MM.1S (cell line): ENCODE data around the gene NUAK1.

Experiments used
- CTCF ChIP-seq: fragments of 300-600 bp; sonication (generic); IDR thresholded peaks from 2 replicates; pipeline ENCODE4 v1.5.1; 2016; ENCODE audit warnings: antibody characterized with exemption, low read length, mixed read lengths
- EZH2 ChIP-seq: fragments of 300-600 bp; sonication (generic); optimal IDR thresholded peaks from 2 replicates; pipeline ENCODE3; 2017; ENCODE audit warnings: low read depth, mild to moderate bottlenecking, antibody characterized with exemption, low read length, mixed read lengths
- EZH2phosphoT487 ChIP-seq: fragments of 300-600 bp; sonication (generic); IDR thresholded peaks from 2 replicates; pipeline ENCODE4 v1.6.1; 2018; ENCODE audit warnings: antibody characterized with exemption, low read length

- TF ChIP-seq CTCF (no peak), EZH2 (no peak), EZH2phosphoT487 (no peak)
Measured at GRCh38 chr12:106048676-106049075, 90.1 kb downstream of the NUAK1 start.
